NCI-H524 (cell line): ENCODE data around the gene PHLDB1.
"Not testable (repeated sequence)": the region's sequence is repeated elsewhere in the genome, so short reads cannot be mapped to it uniquely, and the experiment has no call there.

Experiments used
- DNase-seq, 2 experiments: peaks; one replicate each; lab custom pipeline; 2025; lab: John Stamatoyannopoulos, UW

Gene PHLDB1

DNA sequence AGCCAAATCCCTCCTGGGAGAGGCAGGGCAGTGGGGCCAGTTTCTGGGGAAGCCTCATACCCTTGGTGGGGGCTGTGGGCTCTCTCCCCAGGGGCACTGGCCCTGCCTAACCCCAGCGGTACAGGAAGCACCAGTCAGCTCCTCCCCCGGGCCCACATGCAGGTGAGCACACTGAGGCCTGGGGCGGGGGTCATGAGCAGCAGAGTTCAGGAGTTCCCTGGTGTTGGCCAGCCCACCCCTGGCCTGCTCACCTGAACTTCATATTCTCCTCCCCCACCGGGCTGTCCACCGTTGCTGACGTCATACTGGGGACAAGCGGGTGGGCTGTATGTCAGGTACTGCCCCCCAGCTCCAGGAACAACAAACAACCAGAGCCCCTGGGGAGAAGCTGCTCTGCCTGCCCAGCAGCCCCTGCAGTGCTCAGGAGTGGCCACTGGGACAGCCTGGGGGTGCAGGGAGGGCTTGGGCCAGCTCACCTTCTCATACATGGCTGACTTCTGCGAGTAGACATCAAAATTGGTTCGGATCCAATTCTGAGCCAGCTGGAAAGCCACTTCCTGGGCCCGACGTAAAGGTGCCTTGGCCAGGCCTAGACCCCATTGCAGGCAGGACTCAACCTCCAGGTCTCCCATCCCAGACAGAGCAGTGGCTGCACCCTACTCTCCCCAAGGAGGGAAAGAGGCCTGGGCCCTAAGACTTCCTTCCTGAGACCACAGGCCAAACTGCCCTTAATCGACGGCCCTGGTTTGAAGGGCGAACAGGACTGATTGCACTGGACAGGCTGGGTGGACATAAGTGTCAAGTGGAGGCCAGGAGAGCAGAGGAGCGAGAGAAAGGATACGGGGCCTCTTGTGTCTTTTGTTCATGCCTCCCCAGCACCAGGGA lies 51.3 kb downstream of the PHLDB1 start:
- DNase-seq, result no peak

DNA sequence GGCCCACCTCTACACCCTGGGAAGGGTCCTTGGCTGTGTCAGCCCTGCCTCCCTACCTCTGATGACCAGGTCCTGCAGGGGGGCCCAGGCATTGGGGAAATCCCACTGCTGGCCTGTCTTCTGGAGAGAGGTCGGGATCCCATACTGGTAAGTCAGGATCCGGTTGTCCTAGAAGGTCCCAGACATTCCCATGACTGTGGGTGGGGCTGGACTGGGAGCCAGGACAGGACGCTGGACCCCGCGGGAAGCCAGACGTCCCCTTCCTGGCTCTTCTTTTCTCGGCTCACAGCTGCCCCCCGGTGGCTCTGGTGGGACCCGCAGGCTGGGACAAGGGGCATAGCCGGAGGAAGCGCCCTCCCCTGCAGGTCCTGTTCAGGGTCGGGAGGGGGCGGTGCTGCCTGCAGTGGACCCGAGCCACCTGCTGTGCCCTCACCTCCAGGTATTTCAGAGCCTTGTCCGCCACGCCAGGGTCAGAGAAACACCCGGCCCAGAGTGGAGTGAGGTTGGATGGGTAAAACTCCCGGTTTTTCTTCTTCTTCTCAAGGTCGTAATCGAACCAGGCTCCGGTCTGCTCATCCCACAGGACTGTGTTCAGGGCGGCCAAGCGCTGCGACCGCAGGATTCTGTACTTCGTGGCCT lies 52.0 kb downstream of the PHLDB1 start:
- peak; percentile 38 to 71 for DNase-seq

DNA sequence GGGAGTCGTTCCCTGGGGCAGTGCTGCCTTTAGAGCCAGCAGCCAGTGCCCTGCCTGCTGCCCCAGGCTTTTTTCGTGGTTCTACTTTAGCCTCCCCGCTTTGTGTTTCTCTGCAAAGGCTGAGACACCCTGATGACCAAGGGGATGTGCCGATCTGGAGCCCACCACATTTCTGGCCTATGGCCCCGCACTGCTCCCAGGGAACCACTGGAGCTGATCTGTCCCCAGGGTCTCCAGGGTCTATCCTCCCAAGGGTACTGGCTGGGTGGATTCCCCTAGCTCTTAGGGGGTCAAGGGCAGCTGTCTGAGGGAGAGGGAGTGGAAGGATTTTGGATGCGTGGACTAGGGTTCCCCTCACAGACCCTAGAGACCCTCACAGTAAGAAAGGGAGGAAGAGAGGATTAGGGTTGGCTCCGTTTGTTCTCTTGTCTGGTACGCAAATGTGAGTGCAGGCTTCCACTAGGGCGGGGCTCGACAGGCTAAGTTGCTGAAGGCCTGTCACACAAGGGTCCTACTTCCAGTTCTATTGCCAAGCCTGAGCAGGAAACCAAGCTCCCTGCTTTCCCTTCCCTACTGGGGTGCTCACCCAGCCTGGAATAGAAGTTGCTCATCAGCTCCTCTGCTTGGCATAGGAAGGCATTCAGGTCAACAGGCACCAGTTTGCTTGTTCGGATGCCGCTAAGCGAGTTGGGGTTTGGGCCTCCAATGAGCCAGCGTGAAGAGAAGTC lies 52.7 kb downstream of the PHLDB1 start:
- DNase-seq, result no peak

DNA sequence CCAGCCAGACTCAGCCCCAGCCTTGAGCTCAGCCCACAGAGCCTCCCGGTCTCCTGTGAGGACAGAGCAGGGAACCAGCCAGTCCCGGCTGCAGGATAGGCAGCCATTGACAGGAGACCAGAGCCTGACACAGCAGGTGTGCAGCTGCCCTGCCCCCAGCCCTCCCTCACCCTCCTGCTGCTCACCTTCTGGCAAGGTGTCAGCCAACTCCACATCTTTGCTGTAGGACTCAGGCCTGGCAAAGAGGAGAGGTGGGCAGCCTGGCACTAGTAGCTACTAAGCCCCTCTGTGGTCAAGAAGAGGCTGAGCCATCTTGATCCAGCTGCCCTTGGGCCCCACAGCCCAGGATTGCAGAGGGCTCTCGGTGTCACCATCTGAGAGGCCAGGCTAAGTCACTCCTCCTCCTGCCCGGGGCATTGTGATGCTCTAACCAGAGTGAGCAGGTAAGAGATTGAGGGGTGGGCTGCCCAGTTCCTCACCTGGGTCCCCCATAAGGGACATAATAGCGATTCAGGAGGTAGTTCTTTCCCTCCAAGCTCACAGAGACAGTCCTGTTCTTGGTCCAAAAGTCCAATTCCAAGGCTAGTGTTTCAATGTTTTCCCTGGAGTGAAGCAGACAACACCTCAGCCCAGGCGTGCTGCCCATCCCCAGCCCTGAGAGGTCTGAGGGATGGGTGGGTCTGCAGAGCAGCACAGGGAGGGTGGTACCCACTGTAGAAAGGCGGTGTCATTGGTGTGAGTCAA lies 53.4 kb downstream of the PHLDB1 start:
- no peak for DNase-seq

DNA sequence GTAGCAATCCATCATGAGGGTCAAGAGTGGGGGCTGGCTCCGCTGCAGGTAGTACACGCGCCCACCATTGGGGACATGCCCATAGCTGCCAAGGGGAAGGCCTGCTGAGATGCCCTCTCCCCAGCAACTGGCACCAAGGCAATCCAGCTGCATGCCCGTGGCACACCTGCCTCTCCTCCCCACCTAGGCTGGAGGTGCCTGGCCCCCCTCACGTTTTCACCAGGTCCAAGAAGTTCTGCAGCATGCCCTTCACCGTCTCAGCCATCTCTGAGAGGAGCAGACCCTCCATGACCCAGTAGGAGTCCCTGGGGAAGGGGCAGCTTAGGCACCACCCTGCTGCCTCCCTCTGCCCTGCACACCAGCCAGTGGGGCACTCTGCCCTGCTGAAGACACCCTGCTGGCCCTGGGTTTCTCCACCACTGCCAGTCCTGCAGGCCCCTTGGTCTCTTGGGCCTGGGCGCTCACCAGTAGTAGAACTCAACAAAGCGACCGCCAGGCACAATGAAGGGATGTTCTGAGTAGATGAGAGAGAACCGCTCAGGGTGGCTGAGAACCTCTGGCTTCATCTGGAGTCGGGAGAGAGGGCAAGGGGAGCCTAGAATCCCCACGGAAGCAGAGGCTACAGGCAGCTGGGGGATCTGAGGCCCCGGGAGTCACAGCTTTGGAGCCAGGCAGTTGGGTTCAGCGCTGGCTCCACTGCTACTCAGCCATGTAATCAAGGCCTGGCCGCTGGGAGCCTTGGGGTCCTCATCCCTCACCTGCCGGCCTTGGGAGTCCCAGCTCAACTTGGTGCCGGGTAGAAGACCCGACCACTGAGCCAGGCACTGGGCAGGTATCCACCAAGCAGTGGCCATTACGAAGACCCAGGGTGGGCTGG lies 54.2 kb downstream of the PHLDB1 start:
- no peak for DNase-seq

DNA sequence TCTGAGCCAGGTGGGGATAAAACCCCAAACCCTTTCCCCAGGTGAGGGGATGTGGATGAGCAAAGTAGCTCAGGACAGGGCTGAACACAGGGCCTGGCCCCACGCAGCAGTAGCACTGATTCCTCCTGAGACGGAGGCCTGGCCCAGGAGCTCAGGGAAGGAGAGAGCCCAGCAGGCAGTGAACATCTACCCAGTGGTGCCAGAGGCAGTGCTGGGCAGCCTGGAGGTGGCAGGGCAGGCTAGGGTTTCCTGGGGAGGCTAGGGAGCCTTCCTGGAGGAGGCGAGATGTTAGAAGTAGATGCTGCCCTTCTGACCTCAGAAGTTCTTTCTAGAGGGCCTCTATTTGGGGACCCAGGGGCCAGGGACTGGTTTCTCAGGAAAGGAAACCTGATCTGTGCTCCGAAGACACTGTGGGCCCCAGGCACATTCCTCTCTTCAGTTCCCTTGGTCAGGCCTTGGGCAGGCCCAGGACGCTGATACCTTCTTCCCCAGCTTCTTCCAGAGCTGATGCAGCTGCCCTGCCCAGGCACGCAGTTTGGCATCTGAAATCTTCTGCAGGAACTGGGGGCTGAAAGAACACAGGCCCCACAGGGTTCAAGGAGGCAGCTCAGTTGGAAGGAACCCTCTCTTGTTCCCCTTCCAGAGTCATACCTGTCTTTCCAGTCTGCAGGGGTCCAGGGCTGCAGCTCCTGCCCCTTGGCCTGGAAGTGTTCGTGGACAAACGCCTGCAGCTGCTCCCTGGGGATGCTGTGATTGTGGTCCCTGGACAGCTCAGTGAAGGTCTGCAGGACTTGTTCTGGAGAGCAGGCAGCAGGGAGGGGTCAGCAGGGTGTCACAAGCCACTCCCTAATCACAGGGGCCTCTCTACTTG lies 55.2 kb downstream of the PHLDB1 start:
- no peak for DNase-seq

DNA sequence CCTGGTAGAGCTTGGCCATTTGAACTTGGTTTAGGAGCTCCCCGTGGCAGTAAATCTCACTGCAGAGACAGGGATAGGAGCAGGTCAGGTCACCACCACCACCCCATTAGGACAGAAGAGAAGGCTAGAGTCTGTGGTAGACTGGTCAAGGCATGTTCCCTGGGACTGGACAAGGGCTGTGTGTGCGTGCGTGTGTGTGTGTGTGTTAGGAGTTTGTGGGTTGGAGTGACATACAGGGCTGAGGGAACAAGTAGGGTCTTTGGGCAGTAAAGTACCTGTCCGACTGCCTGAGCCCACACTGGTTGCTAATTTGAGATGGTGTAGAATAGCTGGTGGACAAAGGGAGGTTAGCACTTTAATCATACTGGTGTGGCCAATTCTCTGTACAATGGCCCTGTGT lies 56.0 kb downstream of the PHLDB1 start:
- no peak for DNase-seq

DNA sequence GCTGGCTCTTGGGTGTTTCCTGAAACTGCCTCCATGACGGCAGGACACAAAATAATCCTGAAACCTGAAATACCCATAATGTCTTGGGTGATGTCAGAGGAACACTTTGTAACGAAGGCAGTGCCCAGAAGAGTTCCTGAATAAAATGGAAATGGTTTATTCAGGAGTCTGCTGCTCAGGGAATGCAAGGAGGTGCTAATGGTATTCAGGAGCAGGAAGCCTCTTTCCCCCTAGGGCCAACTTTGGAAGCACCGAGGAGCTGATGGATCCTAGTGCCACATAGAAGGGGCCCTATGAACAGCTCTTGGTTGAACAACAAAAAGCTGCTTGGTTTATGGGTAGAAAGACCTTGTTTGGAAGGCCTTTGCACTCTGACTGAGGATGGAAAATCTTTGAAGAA lies 56.5 kb downstream of the PHLDB1 start:
- DNase-seq, result no peak

DNA sequence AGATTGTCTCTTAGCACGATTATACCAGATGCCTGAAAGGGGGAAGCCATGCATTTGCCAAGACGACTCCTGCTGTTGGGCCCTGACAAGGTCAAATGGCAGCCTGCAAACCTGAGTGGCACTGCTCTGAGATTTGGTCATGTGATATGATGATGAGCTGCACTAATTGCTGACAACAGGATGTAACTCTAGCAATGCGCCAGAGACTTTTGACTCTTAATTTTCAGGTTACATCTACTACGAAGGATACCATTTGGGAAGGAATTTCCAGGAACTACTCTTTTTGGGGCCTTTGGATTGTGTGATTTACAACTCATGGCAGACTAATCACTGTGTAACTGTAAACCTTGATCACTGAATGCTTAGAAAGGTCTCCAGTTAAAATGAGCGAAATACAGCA lies 59.0 kb downstream of the PHLDB1 start:
- DNase-seq, result peak; percentile 29 to 78

DNA sequence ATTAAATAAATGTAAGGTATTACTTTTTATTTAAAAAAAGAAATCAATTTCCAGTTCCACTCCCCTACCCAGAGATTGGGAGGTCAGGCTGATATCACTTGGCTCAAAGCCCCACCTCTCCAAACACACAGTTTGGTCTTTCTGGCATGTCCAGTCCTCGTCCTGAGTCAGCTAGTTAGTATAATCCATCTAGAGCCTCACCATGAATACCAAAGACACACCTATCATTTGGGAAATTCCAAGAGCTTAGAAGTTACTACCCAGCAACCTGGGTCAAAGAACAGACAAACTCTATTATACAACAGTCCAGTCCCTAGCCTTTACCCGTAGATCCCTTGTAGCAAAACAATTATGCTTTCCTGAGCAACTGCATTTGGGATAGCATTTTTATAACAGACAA lies 62.6 kb downstream of the PHLDB1 start:
- DNase-seq, result no peak

DNA sequence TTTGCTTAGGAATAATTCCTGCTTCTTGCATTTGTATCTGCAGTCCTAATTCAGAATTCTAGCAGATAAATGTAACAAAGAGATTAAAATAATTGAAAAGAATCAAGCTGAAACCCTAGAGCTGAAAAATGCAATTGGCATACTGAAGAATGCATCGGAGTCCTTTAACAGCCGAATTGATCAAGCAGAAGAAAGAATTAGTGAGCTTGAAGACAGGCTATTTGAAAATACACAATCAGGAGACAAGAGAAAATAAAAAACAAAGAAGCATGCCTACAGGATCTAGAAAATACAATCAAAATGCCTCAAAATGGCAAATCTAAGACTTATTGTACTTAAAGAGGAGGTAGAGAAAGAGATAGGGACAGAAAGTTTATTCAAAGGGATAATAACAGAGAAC lies 63.8 kb downstream of the PHLDB1 start:
- DNase-seq, result no peak

DNA sequence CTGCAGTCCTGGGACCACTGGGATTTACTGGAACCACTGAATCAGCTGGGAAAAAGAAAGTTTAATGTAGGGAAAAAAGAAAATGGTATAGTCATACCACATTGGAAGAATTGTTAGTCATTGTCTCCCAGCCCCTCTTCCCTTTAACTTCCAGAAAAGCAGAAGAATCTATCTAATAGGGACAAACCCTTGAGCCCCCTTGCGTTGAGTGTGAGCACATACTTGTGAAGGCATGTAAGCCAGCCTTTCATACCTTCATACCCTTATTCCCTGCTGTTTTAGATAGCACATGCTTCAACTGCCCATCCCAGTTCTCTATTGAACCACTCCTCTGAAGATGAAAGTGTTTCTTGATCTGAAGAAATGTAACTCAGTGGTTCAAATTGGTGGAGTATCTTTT lies 65.4 kb downstream of the PHLDB1 start:
- DNase-seq, result no peak

DNA sequence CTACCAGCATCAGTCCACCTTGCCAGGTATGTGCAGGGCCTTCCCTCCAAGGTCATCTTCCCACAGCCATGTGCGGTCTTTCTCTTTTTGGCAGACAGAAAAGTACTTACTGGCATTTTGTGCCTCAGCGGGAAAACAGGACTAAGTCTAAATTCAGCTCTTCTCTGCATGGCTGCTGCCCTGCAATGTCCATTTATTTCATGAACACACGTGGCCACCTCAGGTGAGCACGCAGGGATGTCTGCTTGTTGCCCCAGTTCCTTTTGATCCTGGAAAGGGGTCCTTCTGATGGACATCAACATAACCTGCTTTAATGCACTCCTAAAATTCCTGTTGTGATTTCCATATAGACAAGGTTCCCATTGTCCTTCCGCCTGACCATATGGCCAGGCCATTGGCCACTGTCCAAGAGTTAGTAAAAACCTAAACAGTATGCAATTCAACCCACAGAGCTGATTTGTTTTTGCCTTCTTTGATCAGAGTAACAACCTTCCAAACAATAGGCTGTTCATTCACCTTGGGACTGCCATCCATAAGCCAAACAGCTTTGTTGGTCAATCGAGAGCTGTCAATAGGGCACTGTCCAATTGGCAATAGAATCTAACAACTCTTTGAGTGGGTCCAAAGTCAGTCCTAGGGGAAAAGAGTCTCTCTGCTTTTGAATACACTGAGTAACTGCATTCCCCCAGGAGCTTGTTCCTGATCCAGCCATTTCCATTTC lies 66.1 kb downstream of the PHLDB1 start:
- DNase-seq, result no peak

DNA sequence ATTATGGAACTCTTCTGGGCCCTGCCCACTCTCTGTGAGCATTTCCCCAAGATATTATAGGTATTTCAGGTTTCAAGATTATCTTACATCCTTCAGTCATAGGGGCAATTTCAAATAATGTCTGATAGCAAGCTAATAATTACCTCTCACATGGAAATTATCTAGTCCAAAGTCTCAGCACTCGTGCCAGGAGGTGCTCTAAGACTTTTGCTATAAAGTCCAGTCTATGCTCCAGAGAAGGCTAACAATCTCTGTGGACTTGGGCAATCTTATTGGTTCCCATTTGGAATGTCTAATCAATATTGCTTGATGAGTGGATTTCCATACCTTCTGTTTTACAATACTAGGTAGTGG lies 66.6 kb downstream of the PHLDB1 start:
- no peak for DNase-seq

DNA sequence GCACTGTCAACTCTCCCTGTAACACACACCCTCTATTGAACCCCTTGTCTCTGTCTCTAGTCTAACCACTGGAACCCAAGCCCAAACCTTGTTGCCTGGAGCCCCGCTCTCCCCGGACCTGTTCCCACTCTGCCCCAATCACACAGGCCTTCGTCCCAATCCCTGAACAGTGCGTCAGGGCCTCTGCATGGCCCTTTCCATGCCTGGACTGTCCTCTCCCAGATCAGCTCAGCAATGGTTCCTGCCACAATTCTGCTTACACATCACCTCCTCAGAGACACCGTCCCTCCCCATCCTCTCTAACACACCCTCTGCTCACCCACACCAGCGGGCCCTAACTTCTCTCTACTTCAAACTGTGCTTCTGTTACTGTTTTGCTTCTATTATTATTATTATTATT lies 70.6 kb downstream of the PHLDB1 start:
- DNase-seq, result no peak

DNA sequence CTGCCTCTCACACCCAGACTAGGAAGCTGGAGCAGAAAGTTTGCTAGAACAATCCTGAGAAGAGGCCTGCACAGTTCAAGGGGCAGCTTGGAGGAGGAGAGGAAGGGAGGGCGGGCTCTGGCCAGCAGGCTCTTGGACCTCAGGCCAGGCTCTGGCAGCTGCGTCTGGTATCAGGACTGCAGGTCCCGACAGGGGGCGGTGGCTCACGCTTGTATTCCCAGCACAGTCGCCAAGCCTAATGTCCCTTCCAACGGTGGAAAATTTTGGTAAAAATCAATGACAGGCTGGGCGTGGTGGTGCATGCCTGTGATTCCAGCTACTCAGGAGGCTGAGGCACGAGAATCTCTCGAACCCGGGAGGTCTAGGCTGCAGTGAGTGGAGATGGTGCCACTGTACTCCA lies 71.5 kb downstream of the PHLDB1 start:
- not testable (repeated sequence) for DNase-seq

DNA sequence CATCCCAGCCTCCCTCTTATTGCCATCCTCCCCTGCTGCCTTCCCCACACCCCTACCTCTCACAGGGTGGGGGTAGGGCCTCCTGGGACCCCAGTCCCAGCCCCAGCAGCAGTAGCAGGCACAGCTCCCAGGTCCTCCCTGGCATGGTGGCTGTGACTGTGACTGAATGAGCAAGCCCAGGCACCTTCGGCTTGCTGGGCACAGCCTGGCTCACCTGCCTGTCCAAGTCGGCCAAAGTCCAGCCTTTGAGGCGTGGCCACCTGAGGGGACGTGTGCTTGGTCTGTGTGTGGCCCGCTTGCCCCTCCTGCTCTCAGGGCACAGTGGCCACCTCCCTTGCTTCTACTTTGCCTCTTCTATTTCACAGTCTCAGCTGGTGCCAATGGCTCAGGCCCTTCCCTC lies 72.1 kb downstream of the PHLDB1 start, which contains the start of gene TREH:
Gene TREH (minus strand): TSS at position 168 of the 400 bp plus-strand sequence. CDS start 23 bp downstream, at position 145.
- no peak for DNase-seq

DNA sequence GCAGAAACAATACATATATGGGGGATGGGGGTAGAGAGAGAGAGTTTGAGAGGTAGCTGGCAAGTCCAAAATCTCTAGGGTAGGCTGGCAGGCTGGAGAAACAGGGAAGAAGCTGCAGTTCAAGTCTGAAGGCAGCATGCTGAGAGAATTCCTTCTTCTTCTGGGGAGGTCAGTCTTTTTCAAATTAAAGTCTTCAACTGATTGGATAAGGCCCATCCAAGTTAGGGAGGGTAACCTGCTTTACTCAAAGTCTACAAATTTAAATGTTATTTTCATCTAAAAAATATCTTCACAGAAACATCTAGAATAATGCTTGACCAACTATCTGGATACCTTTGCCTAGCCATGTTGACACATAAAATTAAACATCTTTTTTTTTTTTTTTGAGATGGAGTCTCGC lies 75.0 kb downstream of the PHLDB1 start:
- DNase-seq, result no peak

DNA sequence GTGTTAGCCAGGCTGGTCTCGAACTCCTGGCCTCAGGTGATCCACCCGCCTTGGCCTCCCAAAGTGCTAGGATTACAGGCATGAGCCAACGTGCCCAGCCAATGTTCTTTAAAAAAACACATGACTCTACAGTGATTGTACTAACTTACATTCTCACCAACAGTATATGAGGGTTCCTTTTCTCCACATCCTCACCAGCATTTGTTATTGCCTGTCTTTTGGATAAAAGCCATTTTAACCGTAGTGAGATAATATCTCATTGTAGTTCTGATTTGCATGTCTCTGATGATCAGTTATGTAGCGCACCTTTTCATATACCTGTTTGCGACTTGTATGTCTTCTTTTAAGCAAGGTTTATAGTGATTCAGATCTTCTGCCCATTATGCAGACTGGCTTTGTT lies 75.5 kb downstream of the PHLDB1 start:
- not testable (repeated sequence) for DNase-seq

DNA sequence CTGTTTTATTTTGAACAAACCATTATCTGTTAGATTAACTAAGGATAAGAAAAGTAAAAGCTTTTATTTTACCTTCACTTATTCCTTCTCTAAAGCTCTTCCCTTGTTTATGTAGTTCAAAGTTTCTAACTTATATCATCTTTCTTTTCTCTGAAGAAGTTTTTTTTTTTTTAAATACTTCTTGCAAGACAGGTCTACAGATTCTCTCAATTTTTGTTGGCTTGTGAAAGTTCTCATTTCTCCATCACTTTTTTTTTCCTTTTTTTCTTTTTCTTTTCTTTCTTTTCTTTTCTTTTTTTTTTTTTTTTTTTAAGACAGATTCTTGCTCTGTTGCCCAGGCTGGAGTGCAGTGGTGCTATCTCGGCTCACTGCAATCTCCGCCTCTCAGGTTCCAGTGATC lies 76.8 kb downstream of the PHLDB1 start:
- no peak for DNase-seq
